ENCODE data around the gene HYAL3. TPM values are rescaled to one million over a fixed set of nuclear protein-coding genes. Genes with fewer than 3 reads are reported as not detected.
A peak's percentile ranks its signal among the peaks of the same experiment; 100 is the strongest.

Gene HYAL3
- total and polyA plus RNA-seq, 2 of the 13 experiments (the other 11 are each of a cell fraction or from before 2014, with no cell fraction given), result 5.5 to 10.4 TPM

GRCh38 chr3:50272911-50273688 is 26.1 kb downstream of the HYAL3 start (continued):
- TF ChIP-seq PITX1 (CRISPR knock-in tag; IDR thresholded peaks at IDR 0.05) (no peak), BORCS8-MEF2B (CRISPR knock-in tag; IDR thresholded peaks at IDR 0.05) (no peak), ZNF839 (CRISPR knock-in tag; IDR thresholded peaks at IDR 0.05; ENCODE audit: borderline replicate concordance) (peak; percentile 78; the same call in 1 of the 2 replicates), ZFP91 (CRISPR knock-in tag; IDR thresholded peaks at IDR 0.05; ENCODE audit: borderline replicate concordance) (peak; percentile 67; the same call in 1 of the 2 replicates), ZNF790 (CRISPR knock-in tag; IDR thresholded peaks at IDR 0.05; ENCODE audit: borderline replicate concordance) (no peak), ZNF776 (CRISPR knock-in tag; IDR thresholded peaks at IDR 0.05) (peak; percentile 28; the same call in 1 of the 2 replicates), SALL1 (CRISPR knock-in tag; IDR thresholded peaks at IDR 0.05) (peak; percentile 79), ZHX2 (IDR thresholded peaks at IDR 0.05; ENCODE audit: low read depth) (peak; percentile 80), ZHX2 (CRISPR knock-in tag; IDR thresholded peaks at IDR 0.05; ENCODE audit: borderline replicate concordance) (no peak), MLXIP (CRISPR knock-in tag; IDR thresholded peaks at IDR 0.05; ENCODE audit: borderline replicate concordance) (no peak), GABPB1 (CRISPR knock-in tag; IDR thresholded peaks at IDR 0.05) (peak; percentile 76), HNF4A (CRISPR knock-in tag; IDR thresholded peaks at IDR 0.05) (no peak), ZBTB46 (CRISPR knock-in tag; IDR thresholded peaks at IDR 0.05; ENCODE audit: borderline replicate concordance) (no peak)
